OCI-LY1 (cell line): Measurements from ENCODE around the gene EIF5A.

ENCODE experiments used
- CTCF ChIP-seq: fragments of 200-600 bp; sonication (generic), shearing (Covaris generic); IDR thresholded peaks from 2 replicates; pipeline ENCODE4 v1.5.1; 2017; ENCODE audit warnings: mild to moderate bottlenecking, antibody characterized with exemption, low read length, moderate library complexity, mixed read lengths
- EZH2 ChIP-seq: fragments of 200-600 bp; sonication (generic), shearing (Covaris generic); IDR thresholded peaks from 2 replicates; pipeline ENCODE4 v1.8.0; 2017; ENCODE audit warnings: borderline replicate concordance, mixed run types, mild to moderate bottlenecking, antibody characterized with exemption, low read length, moderate library complexity, mixed read lengths

- TF ChIP-seq CTCF (no peak), EZH2 (no peak)
Measured at GRCh38 chr17:7357381-7357780, 50.0 kb downstream of the EIF5A start.
